Measurements from ENCODE around the gene MPI. TPM values are rescaled to one million over a fixed set of nuclear protein-coding genes. Genes with fewer than 3 reads are reported as not detected.

Gene MPI
- polyA plus RNA-seq, 1 donor, result 63.5 TPM

GRCh38 chr15:74937272-74937589 lies 47.4 kb downstream of the MPI start:
- DNase-seq, result peak; percentile 18

GRCh38 chr15:74937590-74938371 lies 47.9 kb downstream of the MPI start, which contains the start of gene COX5A:
Gene COX5A, minus strand, starts transcription at chr15:74938073. Its CDS starts 59 bp downstream, at chr15:74938014.
- DNase-seq, result peak; percentile 97

DNA sequence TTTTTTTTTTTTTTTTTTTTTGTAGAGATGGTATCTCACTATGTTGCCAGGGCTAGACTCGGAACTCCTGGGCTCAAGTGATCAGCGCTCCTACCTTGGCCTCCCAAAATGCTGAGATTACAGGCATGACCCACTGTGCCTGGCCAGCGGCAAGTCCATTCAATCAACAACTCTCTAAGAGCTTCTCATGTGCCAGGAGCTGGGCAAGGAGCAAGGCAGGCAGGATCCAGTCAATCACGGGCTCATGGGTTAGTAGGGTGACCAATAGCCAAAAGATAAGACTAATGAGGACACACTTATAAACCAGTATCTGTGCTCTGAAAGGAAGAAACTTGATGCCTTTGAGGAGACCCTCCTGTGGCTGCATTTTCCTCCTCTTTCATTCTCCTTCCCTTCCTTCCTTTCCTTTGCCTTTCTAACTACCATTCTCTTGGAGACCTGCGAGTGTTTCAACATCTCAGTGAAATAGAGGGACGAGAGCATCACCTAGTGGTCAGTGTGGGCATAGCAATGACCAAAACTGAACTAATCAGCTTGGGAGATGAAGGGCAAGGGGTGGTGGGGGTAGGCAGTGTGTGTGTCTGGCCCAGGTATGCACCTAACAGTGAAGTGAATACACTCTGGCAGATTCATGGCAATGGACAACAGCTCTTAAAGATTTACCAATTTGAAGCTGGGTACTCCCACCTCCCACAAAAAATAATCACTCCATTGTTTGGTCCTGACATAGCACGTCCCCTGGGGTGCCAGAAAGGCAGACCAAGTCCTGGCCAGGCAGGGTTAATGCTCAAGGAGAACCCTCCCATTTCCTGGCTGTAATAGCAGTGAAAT lies 60.5 kb downstream of the MPI start:
- peak; percentile 75 for DNase-seq

DNA sequence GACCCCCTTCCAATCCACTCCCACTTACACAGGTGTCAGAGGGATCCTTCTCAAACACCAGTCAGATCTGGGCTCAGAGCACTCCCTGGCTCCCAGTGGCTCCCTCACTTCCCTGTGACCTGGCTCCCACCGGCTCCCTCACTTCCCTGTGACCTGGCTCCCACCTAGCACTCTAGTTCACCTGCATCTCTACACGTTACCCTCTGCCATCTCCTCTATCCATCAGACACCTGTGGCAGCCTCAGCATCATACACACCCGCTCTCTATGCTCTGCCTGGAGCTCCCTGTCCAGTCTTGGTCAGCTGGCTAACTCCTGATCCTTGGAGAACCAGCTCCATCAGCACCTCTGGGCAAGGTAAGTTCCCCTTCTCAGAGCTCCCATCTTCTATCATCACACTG lies 61.2 kb downstream of the MPI start:
- no peak for DNase-seq

Other genes starting within 250 kb of the MPI start
- gene EDC3, start 194.0 kb upstream of the MPI start, polyA plus RNA-seq (ENCODE audit: insufficient read length), result 29.3 TPM
- gene CYP1A1, start 164.5 kb upstream of the MPI start, polyA plus RNA-seq (ENCODE audit: insufficient read length), result not detected
- not detected for gene CYP1A2, start 141.2 kb upstream of the MPI start, polyA plus RNA-seq (ENCODE audit: insufficient read length)
- 36.3 TPM for gene CSK, start 108.0 kb upstream of the MPI start, polyA plus RNA-seq (ENCODE audit: insufficient read length)
- not detected for gene LMAN1L, start 77.2 kb upstream of the MPI start, polyA plus RNA-seq (ENCODE audit: insufficient read length)
- not detected for gene CPLX3, start 63.4 kb upstream of the MPI start, polyA plus RNA-seq (ENCODE audit: insufficient read length)
- 49.3 TPM for gene ULK3, start 46.9 kb upstream of the MPI start, polyA plus RNA-seq (ENCODE audit: insufficient read length)
- 67.5 TPM for gene SCAMP2, start 16.7 kb upstream of the MPI start, polyA plus RNA-seq (ENCODE audit: insufficient read length)
- 49.7 TPM for gene FAM219B, start 16.8 kb downstream of the MPI start, polyA plus RNA-seq (ENCODE audit: insufficient read length)
- 243 TPM for gene COX5A, start 48.0 kb downstream of the MPI start, polyA plus RNA-seq (ENCODE audit: insufficient read length)
- gene RPP25, start 66.7 kb downstream of the MPI start, polyA plus RNA-seq (ENCODE audit: insufficient read length), result 1.1 TPM
- 3.9 TPM for gene SCAMP5, start 105.5 kb downstream of the MPI start, polyA plus RNA-seq (ENCODE audit: insufficient read length)
- 7.4 TPM for gene PPCDC, start 133.5 kb downstream of the MPI start, polyA plus RNA-seq (ENCODE audit: insufficient read length)

All from hindlimb muscle (tissue), 1 donor.